ENCODE data around the gene IMMP2L.
"Not testable (repeated sequence)": the region's sequence is repeated elsewhere in the genome, so short reads cannot be mapped to it uniquely, and the experiment has no call there.

Gene IMMP2L

GRCh38 chr7:110664803-110665202 lies 897.5 kb downstream of the IMMP2L start:
- DNase-seq, result no peak

DNA sequence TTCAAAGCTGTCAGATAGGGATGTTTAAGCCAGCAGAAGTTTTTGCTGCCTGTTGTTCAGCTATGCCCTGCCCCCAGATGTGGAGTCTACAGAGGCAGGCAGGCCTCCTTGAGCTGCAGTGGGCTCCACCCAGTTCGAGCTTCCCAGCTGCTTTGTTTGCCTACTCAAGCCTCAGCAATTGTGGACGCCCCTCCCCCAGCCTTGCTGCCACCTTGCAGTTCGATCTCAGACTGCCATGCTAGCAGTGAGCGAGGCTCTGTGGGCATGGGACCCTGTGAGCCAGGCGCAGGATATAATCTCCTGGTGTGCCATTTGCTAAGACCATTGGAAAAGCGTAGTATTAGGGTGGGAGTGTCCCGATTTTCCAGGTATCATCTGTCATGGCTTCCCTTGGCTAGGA lies 901.7 kb downstream of the IMMP2L start:
- DNase-seq, result not testable (repeated sequence)

DNA sequence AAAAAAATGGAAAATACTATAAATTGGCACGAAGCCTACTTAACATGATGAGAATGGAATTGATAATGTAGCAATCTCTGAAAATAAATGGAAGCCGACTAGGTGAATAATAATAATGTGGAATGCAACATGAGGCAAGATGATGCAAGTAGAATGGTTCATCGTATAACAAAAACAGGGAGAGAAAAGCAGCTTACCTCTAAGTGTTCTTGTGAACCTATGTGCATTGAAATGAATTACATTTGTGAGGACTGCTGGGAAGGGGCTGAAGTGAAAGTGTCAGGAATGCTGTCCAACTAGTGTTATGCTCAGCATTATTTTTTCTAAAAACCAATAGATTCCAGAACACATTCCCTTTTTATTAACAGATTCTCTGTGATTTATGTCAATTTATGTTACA lies 912.0 kb downstream of the IMMP2L start:
- no peak for DNase-seq

- no peak for DNase-seq
Observed at GRCh38 chr7:110647266-110647665, 915.0 kb downstream of the IMMP2L start.

DNA sequence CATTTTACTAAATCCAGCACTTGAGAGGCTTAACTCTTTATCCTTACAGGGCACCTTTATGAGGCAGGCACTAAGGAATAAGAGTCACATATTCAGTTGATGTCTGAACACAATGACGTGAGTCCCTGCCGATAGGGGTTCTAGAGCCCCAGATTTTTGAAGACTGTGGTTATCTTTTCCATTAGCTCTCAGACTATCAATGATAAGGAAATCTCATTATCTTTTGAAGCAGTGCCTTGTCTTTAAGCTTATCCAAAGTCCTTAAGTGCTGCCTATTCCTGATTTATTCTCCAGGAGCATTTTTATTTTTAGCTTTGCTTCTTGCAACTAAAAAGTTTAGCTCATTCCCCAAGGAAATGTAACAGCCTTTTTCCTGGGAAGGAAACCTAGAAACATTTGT lies 915.5 kb downstream of the IMMP2L start:
- no peak for DNase-seq

- no peak for DNase-seq
Observed at GRCh38 chr7:110645616-110646015, 916.7 kb downstream of the IMMP2L start.

DNA sequence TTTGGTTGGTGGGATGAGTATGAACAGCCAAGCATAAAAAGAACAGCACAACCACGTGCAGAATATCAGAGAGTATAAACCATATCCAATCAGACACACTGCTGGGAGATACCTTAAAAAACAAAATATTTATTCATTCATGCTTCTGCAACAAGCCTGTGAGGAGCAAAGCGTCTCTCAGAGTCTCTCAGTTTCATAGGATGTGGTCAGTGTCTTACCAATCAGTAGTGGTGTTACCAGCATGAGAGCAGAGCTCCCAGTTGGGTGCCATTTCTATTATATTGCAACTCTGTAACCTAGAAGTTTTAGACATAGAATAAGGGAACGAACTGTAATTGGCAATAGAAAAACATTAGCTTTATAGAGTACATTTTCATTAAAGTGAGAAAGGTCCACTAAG lies 917.2 kb downstream of the IMMP2L start:
- no peak for DNase-seq

DNA sequence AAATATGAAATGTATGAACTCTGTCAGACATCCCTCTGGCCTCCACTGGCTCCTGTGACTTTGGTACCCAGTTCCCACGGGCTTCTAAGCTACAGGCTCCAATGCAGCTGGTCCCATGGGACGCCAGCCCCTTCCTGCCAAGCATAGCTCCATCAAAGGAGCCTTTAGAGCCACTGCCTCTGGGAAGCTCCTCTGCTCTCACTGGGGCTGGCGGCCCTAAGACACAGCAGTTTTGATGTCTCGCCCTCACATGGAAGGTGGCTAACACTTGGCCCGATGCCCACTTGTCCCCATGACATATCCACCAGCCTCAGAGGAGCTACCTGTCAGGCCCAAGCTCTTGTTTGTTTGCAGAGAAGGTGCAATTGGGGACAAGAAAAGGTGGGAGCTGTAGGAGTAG lies 925.0 kb downstream of the IMMP2L start:
- no peak for DNase-seq

GRCh38 chr7:110633313-110633712 lies 929.0 kb downstream of the IMMP2L start:
- no peak for DNase-seq

DNA sequence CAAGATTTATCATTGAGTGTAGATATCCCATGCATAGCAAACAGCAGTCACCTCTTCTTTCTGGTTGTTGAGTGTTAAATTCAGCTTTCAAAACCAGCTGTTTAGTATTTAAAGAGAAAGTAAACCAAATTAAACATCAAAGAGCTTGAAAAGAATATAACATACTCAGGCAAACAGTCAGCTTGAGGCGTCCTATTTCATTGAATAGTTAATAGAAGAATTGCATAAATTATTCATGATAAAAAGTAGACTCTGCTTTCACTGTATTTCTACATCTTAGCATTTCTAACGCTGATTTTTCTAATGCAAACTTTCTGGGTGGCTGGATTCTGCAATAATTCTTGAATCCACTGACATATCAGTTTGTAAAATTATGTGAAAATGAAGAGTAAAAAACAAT lies 935.9 kb downstream of the IMMP2L start:
- DNase-seq, result no peak

GRCh38 chr7:110625294-110625693 lies 937.0 kb downstream of the IMMP2L start:
- DNase-seq, result no peak

- no peak for DNase-seq
Observed at GRCh38 chr7:110623436-110623835, 938.9 kb downstream of the IMMP2L start.

GRCh38 chr7:110621289-110621688 lies 941.0 kb downstream of the IMMP2L start:
- no peak for DNase-seq

- DNase-seq, result no peak
Observed at GRCh38 chr7:110620110-110620735, 942.1 kb downstream of the IMMP2L start.

Data from inflammatory macrophage treated with lipopolysaccharide for 1 hour (primary cell).